ENCODE measurements around the gene UBL3. TPM values are rescaled to one million over a fixed set of nuclear protein-coding genes. Genes with fewer than 3 reads are reported as not detected.
A peak's percentile ranks its signal among the peaks of the same experiment; 100 is the strongest.

The UBL3 gene
- total and polyA plus RNA-seq, 3 donors from 2014 or later: 35.0 to 42.4 (median 41.6) TPM

GRCh38 chr13:29745704-29746103 is 104.7 kb downstream of the UBL3 start:
- no peak for DNase-seq
- Histone ChIP-seq H3K4me1 (peaks cover 4% of the 10 kb centered on the region), H3K36me3 (ENCODE audit: low read depth, missing control alignments) (no peaks in the 10 kb centered on the region), H3K27ac (no peak overlapping the region), H3K27me3 (no peaks in the 10 kb centered on the region), H3K4me3 (no peak overlapping the region), H3K9me3 (no peaks in the 10 kb centered on the region)
- TF ChIP-seq POLR2A (IDR thresholded peaks at IDR 0.05): no peak
- no peak for TF ChIP-seq CTCF (IDR thresholded peaks at IDR 0.05)
- WGBS, 2 donors: 63 to 86% methylated on average over 6 of the region's 6 CpGs
- intact Hi-C loops (cut with DNase I; ENCODE audit: low total_unique reads): no loop called here

- no peak overlapping the region for H3K4me3 ChIP-seq
- intact Hi-C loops (cut with DNase I; ENCODE audit: low total_unique reads): no loop called here
- no peaks in the 10 kb centered on the region for H3K27me3 ChIP-seq
- WGBS, 2 donors: 53 to 66% methylated on average over 15 to 16 of the region's 16 CpGs
- TF ChIP-seq CTCF (IDR thresholded peaks at IDR 0.05) (no peak), POLR2A (IDR thresholded peaks at IDR 0.05) (no peak)
- no peaks in the 10 kb centered on the region for H3K36me3 ChIP-seq (ENCODE audit: low read depth, missing control alignments)
- peaks cover 4% of the 10 kb centered on the region for H3K4me1 ChIP-seq
- no peaks in the 10 kb centered on the region for H3K9me3 ChIP-seq
- H3K27ac ChIP-seq: no peak overlapping the region
- DNase-seq: peak; percentile 72
These were observed 107.1 kb downstream of the UBL3 start for GRCh38 chr13:29743201-29743786.

GRCh38 chr13:29740961-29741360 is 109.5 kb downstream of the UBL3 start:
- H3K9me3 ChIP-seq: no peaks in the 10 kb centered on the region
- no peaks in the 10 kb centered on the region for H3K36me3 ChIP-seq (ENCODE audit: low read depth, missing control alignments)
- WGBS, 2 donors: 79 to 83% methylated on average over 3 of the region's 3 CpGs
- H3K27ac ChIP-seq: no peak overlapping the region
- H3K4me1 ChIP-seq: peaks cover under 1% of the 10 kb centered on the region
- intact Hi-C loops (cut with DNase I; ENCODE audit: low total_unique reads): no loop called here
- H3K4me3 ChIP-seq: no peak overlapping the region
- TF ChIP-seq CTCF (IDR thresholded peaks at IDR 0.05) (no peak), POLR2A (IDR thresholded peaks at IDR 0.05) (no peak)
- DNase-seq: no peak
- no peaks in the 10 kb centered on the region for H3K27me3 ChIP-seq

GRCh38 chr13:29737061-29737460 is 113.4 kb downstream of the UBL3 start:
- intact Hi-C loops (cut with DNase I; ENCODE audit: low total_unique reads): no loop called here
- Histone ChIP-seq H3K4me1 (no peaks in the 10 kb centered on the region), H3K27me3 (no peaks in the 10 kb centered on the region), H3K36me3 (ENCODE audit: low read depth, missing control alignments) (no peaks in the 10 kb centered on the region), H3K4me3 (no peak overlapping the region), H3K9me3 (no peaks in the 10 kb centered on the region), H3K27ac (no peak overlapping the region)
- WGBS, 2 donors: 93 to 96% methylated on average over 5 of the region's 5 CpGs
- DNase-seq: no peak
- TF ChIP-seq CTCF (IDR thresholded peaks at IDR 0.05): no peak
- no peak for TF ChIP-seq POLR2A (IDR thresholded peaks at IDR 0.05)

GRCh38 chr13:29733147-29733611 is 117.2 kb downstream of the UBL3 start:
- no peak for DNase-seq
- H3K4me1 ChIP-seq: no peaks in the 10 kb centered on the region
- TF ChIP-seq CTCF (IDR thresholded peaks at IDR 0.05) (no peak), POLR2A (IDR thresholded peaks at IDR 0.05) (no peak)
- H3K36me3 ChIP-seq (ENCODE audit: low read depth, missing control alignments): no peaks in the 10 kb centered on the region
- WGBS, 2 donors: 69 to 78% methylated on average over 5 of the region's 5 CpGs
- H3K27me3 ChIP-seq: no peaks in the 10 kb centered on the region
- H3K27ac ChIP-seq: no peak overlapping the region
- intact Hi-C loops (cut with DNase I; ENCODE audit: low total_unique reads): no loop called here
- H3K4me3 ChIP-seq: no peak overlapping the region
- no peaks in the 10 kb centered on the region for H3K9me3 ChIP-seq
